Measurements from ENCODE around the gene PRRT3. TPM values are rescaled to one million over a fixed set of nuclear protein-coding genes. Genes with fewer than 3 reads are reported as not detected.

Gene PRRT3
- total RNA-seq, 2 experiments from 2014 or later: 5.6 to 5.7 TPM

DNA sequence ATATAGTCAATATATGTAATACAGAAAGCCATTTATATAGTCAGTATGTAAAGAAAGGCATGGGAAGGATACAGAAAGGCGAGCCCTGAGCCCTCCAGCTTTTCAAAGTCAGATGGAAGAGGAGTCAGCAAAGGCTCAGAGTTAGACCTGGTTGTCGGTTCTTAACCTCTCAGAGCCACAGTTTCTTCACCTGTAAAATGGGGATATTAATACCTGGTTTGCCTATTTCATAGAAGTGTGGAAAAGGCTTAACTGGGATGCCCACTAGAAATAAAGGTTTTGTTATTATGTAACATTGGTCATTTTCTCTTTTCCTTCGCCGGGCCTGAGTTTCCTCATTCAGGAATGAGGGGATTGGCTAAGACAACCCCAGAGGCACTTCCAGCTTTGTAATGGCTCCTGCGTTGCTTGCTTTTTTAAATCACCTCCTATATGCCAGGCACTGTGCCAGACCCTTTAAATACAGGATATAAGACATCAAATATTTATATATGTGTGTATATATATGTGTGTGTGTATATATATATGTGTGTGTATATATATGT is 16.2 kb downstream of the PRRT3 start:
- Mint-ChIP-seq H3K4me1 (ENCODE audit: low read depth) (peaks cover 32% of the 10 kb centered on the region), H3K9me3 (no peaks in the 10 kb centered on the region), H3K36me3 (ENCODE audit: low read depth) (peaks cover 1% of the 10 kb centered on the region), H3K27ac (no peak overlapping the region), H3K4me3 (no peak overlapping the region), H3K27me3 (no peaks in the 10 kb centered on the region)
- intact Hi-C loops (cut with micrococcal nuclease): no loop called here
- ChIA-PET POLR2A (interaction anchor here (1.2 to 6.9 kb wide), 3 partner anchors 8 to 42 kb away, joined by 7 to 57 read pairs (median 36); partner anchors contain the start of genes JAGN1 and PRRT3), CTCF (interaction anchor here (5.7 kb wide), 1 partner anchor 10 kb away, joined by 42 read pairs; no protein-coding TSS in a partner anchor)
- DNase-seq (no peak), ATAC-seq (no peak)
- TF ChIP-seq, protein P1, sequence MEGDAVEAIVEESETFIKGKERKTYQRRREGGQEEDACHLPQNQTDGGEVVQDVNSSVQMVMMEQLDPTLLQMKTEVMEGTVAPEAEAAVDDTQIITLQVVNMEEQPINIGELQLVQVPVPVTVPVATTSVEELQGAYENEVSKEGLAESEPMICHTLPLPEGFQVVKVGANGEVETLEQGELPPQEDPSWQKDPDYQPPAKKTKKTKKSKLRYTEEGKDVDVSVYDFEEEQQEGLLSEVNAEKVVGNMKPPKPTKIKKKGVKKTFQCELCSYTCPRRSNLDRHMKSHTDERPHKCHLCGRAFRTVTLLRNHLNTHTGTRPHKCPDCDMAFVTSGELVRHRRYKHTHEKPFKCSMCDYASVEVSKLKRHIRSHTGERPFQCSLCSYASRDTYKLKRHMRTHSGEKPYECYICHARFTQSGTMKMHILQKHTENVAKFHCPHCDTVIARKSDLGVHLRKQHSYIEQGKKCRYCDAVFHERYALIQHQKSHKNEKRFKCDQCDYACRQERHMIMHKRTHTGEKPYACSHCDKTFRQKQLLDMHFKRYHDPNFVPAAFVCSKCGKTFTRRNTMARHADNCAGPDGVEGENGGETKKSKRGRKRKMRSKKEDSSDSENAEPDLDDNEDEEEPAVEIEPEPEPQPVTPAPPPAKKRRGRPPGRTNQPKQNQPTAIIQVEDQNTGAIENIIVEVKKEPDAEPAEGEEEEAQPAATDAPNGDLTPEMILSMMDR (IDR thresholded peaks at IDR 0.05): no peak

DNA sequence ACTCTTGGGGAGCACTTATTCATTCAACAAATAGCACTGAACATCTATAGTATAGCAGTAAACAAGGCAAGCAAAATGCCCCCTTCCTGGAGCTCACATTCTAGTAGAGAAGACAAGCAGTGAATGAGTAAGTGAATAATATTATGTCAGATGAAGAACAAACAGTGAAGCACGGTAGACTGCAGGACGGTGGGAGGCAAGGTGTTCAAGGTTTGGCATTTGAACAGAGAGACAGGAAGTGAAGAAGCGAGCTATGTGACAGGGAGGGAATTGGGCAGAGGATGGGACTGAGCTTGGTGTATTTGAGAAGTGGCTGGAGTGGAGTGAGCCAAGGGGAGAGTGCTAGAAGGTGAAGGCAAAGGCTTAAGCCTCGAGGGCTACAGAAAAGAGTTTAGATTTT is 17.2 kb downstream of the PRRT3 start:
- intact Hi-C loops (cut with micrococcal nuclease): loop anchor here (5.0 kb wide), 1 partner anchor 88 kb away; no protein-coding TSS in a partner anchor
- TF ChIP-seq, protein P1 (IDR thresholded peaks at IDR 0.05): no peak
- Mint-ChIP-seq H3K27me3 (no peaks in the 10 kb centered on the region), H3K4me3 (peak overlapping the region; percentile 83), H3K36me3 (ENCODE audit: low read depth) (peaks cover 1% of the 10 kb centered on the region), H3K4me1 (ENCODE audit: low read depth) (peaks cover 32% of the 10 kb centered on the region), H3K9me3 (no peaks in the 10 kb centered on the region), H3K27ac (peak overlapping the region; percentile 11)
- DNase-seq: no peak
- no peak for ATAC-seq
- POLR2A ChIA-PET: interaction anchor here (1.2 to 6.9 kb wide), 5 partner anchors 9 to 52 kb away, joined by 7 to 57 read pairs (median 13); partner anchors contain the start of genes EMC3, JAGN1 and PRRT3
- CTCF ChIA-PET: interaction anchor here (1.1 to 5.9 kb wide), 6 partner anchors 9 to 86 kb away, joined by 3 to 46 read pairs (median 9); no protein-coding TSS in a partner anchor

DNA sequence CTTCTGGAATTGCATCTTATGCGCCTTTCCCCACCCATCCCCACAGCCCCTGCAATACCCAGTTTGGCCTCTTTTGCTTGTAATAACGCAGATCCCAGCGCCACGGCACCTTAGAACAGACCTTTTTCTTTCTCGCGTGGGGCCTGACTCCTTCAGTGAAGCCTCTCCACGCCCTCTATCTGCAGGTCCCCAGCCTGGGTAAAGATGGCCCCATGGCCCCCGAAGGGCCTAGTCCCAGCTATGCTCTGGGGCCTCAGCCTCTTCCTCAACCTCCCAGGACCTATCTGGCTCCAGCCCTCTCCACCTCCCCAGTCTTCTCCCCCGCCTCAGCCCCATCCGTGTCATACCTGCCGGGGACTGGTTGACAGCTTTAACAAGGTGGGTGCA is 18.0 kb downstream of the PRRT3 start:
- intact Hi-C loops (cut with micrococcal nuclease): loop anchor here (5.0 kb wide), 1 partner anchor 87 kb away; no protein-coding TSS in a partner anchor
- POLR2A ChIA-PET: interaction anchor here (0.6 to 6.9 kb wide), 7 partner anchors 8 to 203 kb away, joined by 3 to 57 read pairs (median 7); partner anchors contain the start of genes BRPF1, EMC3, JAGN1 and PRRT3
- DNase-seq (peak; percentile 36), ATAC-seq (no peak)
- H3K27me3 Mint-ChIP-seq: no peaks in the 10 kb centered on the region
- H3K9me3 Mint-ChIP-seq: no peaks in the 10 kb centered on the region
- peaks cover 32% of the 10 kb centered on the region for H3K4me1 Mint-ChIP-seq (ENCODE audit: low read depth)
- peak overlapping the region; percentile 83 for H3K4me3 Mint-ChIP-seq
- TF ChIP-seq, protein P1 (IDR thresholded peaks at IDR 0.05): no peak
- H3K36me3 Mint-ChIP-seq (ENCODE audit: low read depth): peaks cover 1% of the 10 kb centered on the region
- peak overlapping the region; percentile 91 for H3K27ac Mint-ChIP-seq
- CTCF ChIA-PET: interaction anchor here (0.8 to 5.9 kb wide), 12 partner anchors 10 to 201 kb away, joined by 3 to 46 read pairs (median 10); no protein-coding TSS in a partner anchor

DNA sequence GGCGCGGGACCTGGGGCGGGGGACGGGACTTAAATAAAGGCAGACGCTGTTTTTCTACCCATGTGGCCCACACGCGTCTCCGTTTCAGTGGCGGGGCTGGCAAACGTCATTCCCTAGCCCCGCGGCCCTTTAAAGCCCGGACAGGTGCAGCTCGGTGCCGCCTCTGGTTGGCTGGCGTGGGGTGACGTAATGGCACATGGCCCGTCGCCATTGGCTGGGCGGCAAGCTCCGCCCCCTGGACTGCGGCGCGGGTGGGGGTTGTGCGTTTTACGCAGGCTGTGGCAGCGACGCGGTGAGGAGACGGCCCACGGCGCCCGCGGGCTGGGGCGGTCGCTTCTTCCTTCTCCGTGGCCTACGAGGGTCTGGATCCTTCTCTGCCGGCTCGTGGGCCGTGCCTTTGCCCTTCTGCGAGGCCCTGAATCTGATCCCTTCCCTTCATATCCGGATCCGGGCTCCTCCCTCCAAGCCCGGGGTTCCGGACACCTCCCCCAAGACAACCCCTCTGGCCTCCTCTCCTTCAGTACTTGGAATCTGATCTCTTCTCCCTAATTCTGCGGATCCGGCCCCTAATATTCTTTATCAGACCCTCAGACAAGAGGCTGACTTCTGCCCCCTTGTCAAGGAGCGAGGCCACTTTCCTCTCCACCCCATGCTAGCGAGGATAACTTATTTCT is 18.5 kb downstream of the PRRT3 start, which contains the start of gene CRELD1:
CRELD1 (plus strand) TSS at position 274 of the 674 bp plus-strand sequence. CDS start 605 bp downstream, outside the sequence.
- Mint-ChIP-seq H3K36me3 (ENCODE audit: low read depth) (peaks cover 1% of the 10 kb centered on the region), H3K27me3 (no peaks in the 10 kb centered on the region), H3K9me3 (no peaks in the 10 kb centered on the region), H3K4me1 (ENCODE audit: low read depth) (peaks cover 32% of the 10 kb centered on the region), H3K27ac (peak within 1 kb of the TSS; percentile 91), H3K4me3 (peak within 1 kb of the TSS; percentile 83)
- POLR2A ChIA-PET: interaction anchor here (0.7 to 6.9 kb wide), 12 partner anchors 9 to 202 kb away, joined by 3 to 57 read pairs (median 6); partner anchors contain the start of genes BRPF1, EMC3, JAGN1 and PRRT3
- ATAC-seq (peak; percentile 86), DNase-seq (peak; percentile 97)
- CTCF ChIA-PET: interaction anchor here (0.8 to 5.9 kb wide), 26 partner anchors 9 to 354 kb away, joined by 3 to 46 read pairs (median 7); partner anchors contain the start of genes IL17RE, JAGN1, PRRT3 and RPUSD3
- intact Hi-C loops (cut with micrococcal nuclease): loop anchor here (5.0 kb wide), 1 partner anchor 86 kb away; no protein-coding TSS in a partner anchor
- TF ChIP-seq, protein P1 (IDR thresholded peaks at IDR 0.05): no peak
